ENCODE measurements around the gene NACC1.

The NACC1 gene

GRCh38 chr19:13089139-13089856, 28.8 kb upstream of the NACC1 start:
- DNase-seq: no peak

DNA sequence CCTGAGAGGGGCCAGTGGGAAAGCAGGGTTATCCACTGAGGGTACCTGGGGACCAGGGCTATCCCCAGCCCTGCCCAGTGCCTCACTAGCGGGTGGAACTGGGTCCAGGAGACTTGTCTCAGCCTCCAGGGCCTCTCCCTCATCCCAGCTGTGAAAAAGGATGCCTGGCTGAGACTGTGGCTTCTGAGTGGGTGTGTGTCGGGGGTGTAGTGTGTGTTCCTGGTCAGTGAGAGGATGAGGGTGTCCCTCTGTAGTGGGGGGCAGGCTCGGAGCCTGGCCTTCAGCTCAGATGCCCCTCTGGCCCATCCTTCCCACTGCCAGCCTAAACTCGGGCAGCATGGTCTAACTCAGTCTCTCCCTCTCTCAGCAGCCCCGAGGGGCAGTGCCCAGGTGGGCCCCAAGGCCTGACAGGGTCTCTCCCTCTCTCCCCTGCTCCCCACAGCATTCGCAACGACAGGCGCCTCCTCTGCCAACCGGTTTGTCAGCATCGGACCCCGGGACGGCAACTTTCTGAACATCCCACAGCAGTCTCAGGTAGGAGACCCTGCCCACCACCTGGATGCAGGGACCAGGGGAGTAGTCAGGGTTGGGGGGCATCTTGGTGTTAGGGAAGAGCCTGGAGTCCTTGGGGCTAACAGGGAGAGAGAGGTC, 28.1 kb upstream of the NACC1 start:
- no peak for DNase-seq

GRCh38 chr19:13090511-13091231, 27.4 kb upstream of the NACC1 start:
- DNase-seq: no peak

- peak; percentile 66 for DNase-seq
These were observed 26.5 kb upstream of the NACC1 start for GRCh38 chr19:13091400-13092157.

DNA sequence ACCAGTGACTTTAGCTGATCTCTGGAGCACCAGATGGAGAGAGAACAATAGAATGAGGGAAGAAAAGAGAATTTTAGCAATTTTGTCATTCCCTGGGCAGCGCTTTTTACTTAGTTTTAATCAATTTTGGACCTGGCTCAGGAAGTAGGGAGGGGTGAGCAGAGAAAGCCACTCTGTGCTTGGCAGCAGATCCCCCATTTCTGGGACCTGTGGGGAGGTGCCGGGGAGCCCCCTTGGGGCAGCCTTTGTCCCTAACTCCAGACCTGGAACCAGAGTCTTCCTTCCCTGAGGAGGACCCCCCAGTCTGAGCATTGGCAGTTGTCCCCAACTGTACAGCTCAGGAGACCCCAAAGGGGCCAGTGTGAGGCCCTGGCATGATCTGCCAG, 25.9 kb upstream of the NACC1 start:
- DNase-seq: no peak

DNA sequence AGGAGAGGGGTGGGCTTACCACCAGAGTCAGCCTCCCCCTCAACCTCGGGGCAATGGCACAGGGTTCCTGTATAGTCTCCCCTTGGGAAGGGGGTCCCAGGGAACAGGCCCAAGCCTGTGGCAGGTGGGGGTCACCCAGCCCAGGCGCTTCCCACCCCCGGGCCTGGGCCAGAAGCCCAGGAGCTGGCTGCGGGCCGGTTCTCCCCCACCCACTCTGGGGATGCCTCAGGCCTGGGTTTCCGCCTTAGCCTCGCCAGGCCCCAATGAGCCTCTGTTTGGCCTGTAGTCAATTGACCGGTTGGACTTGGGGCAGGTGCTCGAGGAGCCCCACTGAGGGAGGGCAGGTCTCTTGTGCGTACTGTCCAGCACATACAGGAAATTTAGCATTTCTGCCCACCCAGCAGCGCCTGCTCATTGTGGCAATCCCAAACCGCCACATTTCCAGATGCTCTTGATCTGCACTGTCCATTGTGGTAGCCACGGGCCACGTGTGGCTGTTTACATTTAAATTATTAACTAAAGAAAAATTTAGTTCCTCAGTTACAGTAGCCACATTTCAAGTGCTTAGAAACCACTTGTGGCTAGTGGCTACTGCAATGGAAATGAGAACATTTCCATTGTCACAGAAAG, 25.3 kb upstream of the NACC1 start:
- no peak for DNase-seq

- DNase-seq: peak; percentile 91
These were observed 24.5 kb upstream of the NACC1 start for GRCh38 chr19:13093407-13094105.

- DNase-seq: no peak
These were observed 24.0 kb upstream of the NACC1 start for GRCh38 chr19:13094106-13094504.

DNA sequence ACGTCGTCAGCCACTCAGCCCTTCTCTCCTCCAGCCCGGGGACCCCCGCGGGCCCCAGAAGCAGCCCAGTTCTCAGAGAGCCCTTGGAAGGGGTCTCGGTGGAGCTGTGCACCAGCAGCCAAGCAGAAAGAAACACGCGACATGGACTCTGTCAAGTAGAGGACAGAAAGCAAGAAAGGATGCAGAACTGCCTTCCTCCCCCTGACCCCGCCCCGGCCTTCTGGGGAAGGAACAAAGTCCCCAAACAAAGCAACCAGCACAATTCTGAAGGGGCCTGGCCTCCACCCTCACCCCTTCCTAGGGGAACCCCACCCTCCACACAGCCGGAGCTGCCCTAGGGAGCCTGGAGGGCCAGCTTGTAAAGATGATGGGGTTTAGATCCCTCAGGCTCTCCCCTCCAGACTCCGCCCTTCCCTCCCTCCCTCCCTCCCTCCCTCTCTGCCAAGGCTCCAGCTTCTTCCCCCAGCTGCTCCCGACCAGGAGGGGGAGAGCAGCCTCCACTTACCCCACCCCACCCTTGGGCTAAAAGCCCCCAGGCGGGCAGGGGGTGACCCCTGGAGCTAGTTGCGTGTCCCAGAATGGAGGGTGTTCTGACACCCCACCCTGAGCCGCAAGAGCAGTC, 23.2 kb upstream of the NACC1 start:
- no peak for DNase-seq

DNA sequence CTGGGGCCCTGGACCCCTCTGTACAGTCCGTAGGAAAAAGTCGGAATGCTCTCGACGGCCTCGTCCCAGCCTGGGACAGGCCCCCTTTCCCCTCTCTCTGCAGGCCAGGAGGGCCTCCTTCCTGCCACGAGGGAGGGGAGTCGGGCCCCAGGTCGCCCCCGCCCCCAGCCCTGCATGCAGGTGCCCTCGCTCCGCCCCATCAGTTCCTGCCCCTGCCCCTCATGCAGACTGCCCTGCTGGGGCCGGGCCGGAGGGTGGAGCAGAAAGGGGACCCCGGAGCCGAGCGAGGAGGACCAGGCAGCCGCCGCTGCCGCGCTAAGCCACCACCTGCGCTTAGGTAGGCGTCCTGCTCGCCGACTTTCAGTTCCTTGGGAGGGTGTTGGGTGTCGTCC, 22.7 kb upstream of the NACC1 start:
- no peak for DNase-seq

DNA sequence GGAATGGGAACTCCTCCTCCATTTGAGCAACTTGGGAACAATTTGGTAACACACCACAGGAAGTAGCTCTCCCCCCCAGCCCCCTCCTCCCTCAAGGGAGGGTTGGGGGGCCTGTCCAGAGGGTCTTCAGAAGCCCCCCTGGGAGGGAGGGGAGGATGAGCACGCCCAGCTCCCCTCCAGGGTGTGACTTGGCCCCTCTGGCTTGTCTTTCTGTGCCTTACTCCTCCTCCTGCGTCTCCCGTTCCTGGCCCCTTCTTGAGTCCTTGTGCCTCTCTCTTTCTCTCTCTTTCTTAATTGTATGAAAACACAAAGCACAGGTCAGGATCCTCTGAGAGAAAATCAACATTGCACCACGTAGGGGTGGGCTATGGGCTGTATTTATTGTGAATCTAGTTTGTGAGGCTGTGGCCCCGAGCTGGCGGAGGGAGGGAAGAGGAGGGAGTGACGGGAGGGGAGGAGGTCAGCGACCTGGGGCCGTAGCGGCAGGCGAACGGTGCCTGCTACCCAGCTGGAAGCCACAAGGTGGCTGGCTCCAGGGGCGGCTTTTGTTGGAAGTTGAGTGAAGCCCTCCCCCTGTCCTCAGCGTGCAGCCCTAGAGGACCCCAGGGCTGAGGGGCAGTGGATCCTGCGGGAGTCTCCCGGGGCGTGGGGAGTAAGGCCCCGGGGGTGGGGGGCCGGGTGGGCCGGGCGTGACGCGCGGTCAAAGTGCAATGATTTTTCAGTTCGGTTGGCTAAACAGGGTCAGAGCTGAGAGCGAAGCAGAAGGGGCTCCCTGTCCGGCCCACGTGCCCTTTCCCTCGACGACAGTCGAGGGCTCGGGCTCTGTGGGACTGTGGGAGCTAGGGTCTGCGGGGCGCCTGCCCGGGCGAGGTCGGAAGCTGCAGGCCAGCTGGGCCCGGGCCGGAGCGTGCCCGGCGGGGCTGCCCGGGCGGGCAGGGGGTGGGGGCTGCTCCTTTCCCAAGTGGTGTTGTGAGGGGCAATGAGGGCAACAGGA, 21.8 kb upstream of the NACC1 start:
- peak; percentile 64 for DNase-seq

GRCh38 chr19:13097033-13097462, 21.0 kb upstream of the NACC1 start:
- peak; percentile 44 for DNase-seq

GRCh38 chr19:13097463-13098258, 20.4 kb upstream of the NACC1 start:
- no peak for DNase-seq

DNA sequence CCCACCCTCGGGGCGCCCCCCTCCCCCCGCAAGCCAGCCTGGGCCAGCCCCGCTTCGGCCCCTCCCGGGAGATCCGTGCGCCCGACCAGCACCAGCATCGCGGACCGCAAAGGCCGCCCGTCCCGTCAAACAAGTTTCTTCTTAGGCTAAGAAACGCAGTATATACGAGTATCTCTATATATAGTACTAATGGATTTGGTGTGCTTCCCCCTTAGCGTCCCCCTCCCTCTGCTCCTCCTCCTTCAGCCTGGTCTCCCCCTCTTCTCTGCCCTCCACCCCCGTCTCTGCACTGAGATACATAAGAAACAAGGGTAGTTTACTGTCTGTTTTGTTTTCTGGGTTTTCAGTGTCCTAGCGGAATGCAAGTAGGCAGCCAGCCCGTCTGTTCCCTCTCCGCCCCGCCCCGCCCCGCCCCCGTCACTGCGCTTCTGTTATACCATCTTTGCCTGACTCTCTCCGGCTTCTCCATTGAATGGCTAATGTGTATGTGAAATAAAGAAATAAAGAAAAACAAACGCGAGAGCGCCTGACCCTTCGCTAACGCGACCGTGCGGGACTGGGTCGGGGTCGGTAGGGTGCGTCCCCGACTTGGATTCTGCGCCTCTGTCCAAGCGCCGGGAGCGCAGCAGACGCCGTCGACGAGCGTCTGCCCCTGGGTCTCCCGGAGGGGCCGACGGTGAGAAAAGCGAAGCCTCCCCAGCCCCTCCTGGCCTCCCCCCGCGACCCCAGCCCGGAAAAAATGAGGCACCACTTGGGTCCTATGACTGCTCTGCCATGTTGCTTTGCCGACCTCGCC, 19.6 kb upstream of the NACC1 start:
- DNase-seq: peak; percentile 44

- DNase-seq: peak; percentile 55
These were observed 18.7 kb upstream of the NACC1 start for GRCh38 chr19:13099073-13099999.

GRCh38 chr19:13100031-13100588, 18.0 kb upstream of the NACC1 start:
- DNase-seq: no peak
